SK-N-SH (cell line): ENCODE measurements around the gene PLD1. TPM values are rescaled to one million over a fixed set of nuclear protein-coding genes. Genes with fewer than 3 reads are reported as not detected.

Source experiments
- CHD2 ChIP-seq: fragments of 150-350 bp; IDR thresholded peaks from 2 replicates; pipeline ENCODE4 v1.6.1; 2018; ENCODE audit warnings: low read length; ENCODE audit not compliant: partially characterized antibody
- FOSL2 ChIP-seq: IDR thresholded peaks from 2 replicates; pipeline ENCODE4 v1.4.0; 2012; ENCODE audit warnings: low read depth, mild to moderate bottlenecking, moderate library complexity, borderline replicate concordance
- FOXJ3 ChIP-seq: sonication (generic); formaldehyde crosslinking; IDR thresholded peaks from 2 replicates; pipeline ENCODE4 v1.5.1; 2020; ENCODE audit warnings: mild to moderate bottlenecking, missing genetic modification reagents
- MEF2A ChIP-seq: IDR thresholded peaks from 2 replicates; pipeline ENCODE4 v1.4.0; 2012; ENCODE audit warnings: low read depth, borderline replicate concordance
- NRF1 ChIP-seq: IDR thresholded peaks from 2 replicates; pipeline ENCODE4 v1.6.1; 2012; ENCODE audit warnings: low read depth, mild to moderate bottlenecking, low read length
- POLR2AphosphoS5 ChIP-seq: IDR thresholded peaks from 2 replicates; pipeline ENCODE4 v1.6.1; 2012; ENCODE audit warnings: low read depth, low read length
- RAD21 ChIP-seq: IDR thresholded peaks from 2 replicates; pipeline ENCODE4 v1.6.1; 2012; ENCODE audit warnings: mild to moderate bottlenecking, low read length
- RFX5 ChIP-seq: IDR thresholded peaks from 2 replicates; pipeline ENCODE4 v1.6.1; 2012; ENCODE audit warnings: mild to moderate bottlenecking, improper control_type of control experiment, low read length
- RXRA ChIP-seq: IDR thresholded peaks from 2 replicates; pipeline ENCODE4 v1.4.0; 2012; ENCODE audit warnings: low read depth, mild to moderate bottlenecking, borderline replicate concordance
- TAF1 ChIP-seq: IDR thresholded peaks from 2 replicates; pipeline ENCODE4 v1.6.1; 2012; ENCODE audit warnings: low read depth, mild to moderate bottlenecking, low read length, moderate library complexity, borderline replicate concordance
- TEAD4 ChIP-seq: IDR thresholded peaks from 2 replicates; pipeline ENCODE4 v1.4.0; 2012; ENCODE audit warnings: mild to moderate bottlenecking, borderline replicate concordance; ENCODE audit not compliant: insufficient read depth
- YY1 ChIP-seq: IDR thresholded peaks from 2 replicates; pipeline ENCODE4 v1.4.0; 2012; ENCODE audit warnings: low read depth, mild to moderate bottlenecking
- ZBTB33 ChIP-seq: IDR thresholded peaks from 2 replicates; pipeline ENCODE4 v1.4.0; 2012; ENCODE audit warnings: low read depth, borderline replicate concordance
- polyA plus RNA-seq, 3 experiments: library from polyadenylated mRNA; depleted of rRNA; stranded (reverse); fragments of >200 nt; gene quantifications; 2 replicates each; pipeline ENCODE4 v1.2.3, GENCODE V29; 2012
- TF ChIP-seq, protein P1 (sequence below): fragments of 150-350 bp; IDR thresholded peaks from 2 replicates; pipeline ENCODE4 v1.6.1; 2017; ENCODE audit warnings: antibody characterized with exemption, low read length, low read depth, borderline replicate concordance
- TF ChIP-seq, protein P2 (sequence below): IDR thresholded peaks from 2 replicates; pipeline ENCODE4 v1.6.1; 2012; ENCODE audit warnings: mild to moderate bottlenecking, low read depth, low read length, moderate library complexity
- TF ChIP-seq, protein P3 (sequence below): fragments of 200-600 bp; sonication (generic); IDR thresholded peaks from 2 replicates; pipeline ENCODE4 v1.6.1; 2017; ENCODE audit warnings: antibody characterized with exemption, mild to moderate bottlenecking, moderate library complexity

PLD1 gene
- polyA plus RNA-seq, 1 of the 3 experiments (the other 2 are of a cell fraction), result 6.2 TPM

GRCh38 chr3:171712171-171712938, 97.9 kb downstream of the PLD1 start (continued):
- TF ChIP-seq POLR2AphosphoS5 (no peak; the same call in 1 of the 2 replicates), RAD21 (no peak), MEF2A (no peak), NRF1 (no peak), CHD2 (no peak), FOXJ3 (CRISPR knock-in tag) (no peak), ZBTB33 (no peak), TAF1 (no peak), RXRA (0 out of 2 replicates have a peak, but pooled peaks have one; percentile 24), FOSL2 (peak; percentile 75; the same call in 1 of the 2 replicates), YY1 (no peak), RFX5 (no peak), TEAD4 (no peak)
- TF ChIP-seq, protein P1, sequence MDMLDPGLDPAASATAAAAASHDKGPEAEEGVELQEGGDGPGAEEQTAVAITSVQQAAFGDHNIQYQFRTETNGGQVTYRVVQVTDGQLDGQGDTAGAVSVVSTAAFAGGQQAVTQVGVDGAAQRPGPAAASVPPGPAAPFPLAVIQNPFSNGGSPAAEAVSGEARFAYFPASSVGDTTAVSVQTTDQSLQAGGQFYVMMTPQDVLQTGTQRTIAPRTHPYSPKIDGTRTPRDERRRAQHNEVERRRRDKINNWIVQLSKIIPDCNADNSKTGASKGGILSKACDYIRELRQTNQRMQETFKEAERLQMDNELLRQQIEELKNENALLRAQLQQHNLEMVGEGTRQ, result no peak
- TF ChIP-seq, protein P2, sequence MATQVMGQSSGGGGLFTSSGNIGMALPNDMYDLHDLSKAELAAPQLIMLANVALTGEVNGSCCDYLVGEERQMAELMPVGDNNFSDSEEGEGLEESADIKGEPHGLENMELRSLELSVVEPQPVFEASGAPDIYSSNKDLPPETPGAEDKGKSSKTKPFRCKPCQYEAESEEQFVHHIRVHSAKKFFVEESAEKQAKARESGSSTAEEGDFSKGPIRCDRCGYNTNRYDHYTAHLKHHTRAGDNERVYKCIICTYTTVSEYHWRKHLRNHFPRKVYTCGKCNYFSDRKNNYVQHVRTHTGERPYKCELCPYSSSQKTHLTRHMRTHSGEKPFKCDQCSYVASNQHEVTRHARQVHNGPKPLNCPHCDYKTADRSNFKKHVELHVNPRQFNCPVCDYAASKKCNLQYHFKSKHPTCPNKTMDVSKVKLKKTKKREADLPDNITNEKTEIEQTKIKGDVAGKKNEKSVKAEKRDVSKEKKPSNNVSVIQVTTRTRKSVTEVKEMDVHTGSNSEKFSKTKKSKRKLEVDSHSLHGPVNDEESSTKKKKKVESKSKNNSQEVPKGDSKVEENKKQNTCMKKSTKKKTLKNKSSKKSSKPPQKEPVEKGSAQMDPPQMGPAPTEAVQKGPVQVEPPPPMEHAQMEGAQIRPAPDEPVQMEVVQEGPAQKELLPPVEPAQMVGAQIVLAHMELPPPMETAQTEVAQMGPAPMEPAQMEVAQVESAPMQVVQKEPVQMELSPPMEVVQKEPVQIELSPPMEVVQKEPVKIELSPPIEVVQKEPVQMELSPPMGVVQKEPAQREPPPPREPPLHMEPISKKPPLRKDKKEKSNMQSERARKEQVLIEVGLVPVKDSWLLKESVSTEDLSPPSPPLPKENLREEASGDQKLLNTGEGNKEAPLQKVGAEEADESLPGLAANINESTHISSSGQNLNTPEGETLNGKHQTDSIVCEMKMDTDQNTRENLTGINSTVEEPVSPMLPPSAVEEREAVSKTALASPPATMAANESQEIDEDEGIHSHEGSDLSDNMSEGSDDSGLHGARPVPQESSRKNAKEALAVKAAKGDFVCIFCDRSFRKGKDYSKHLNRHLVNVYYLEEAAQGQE, result no peak
- TF ChIP-seq, protein P3, sequence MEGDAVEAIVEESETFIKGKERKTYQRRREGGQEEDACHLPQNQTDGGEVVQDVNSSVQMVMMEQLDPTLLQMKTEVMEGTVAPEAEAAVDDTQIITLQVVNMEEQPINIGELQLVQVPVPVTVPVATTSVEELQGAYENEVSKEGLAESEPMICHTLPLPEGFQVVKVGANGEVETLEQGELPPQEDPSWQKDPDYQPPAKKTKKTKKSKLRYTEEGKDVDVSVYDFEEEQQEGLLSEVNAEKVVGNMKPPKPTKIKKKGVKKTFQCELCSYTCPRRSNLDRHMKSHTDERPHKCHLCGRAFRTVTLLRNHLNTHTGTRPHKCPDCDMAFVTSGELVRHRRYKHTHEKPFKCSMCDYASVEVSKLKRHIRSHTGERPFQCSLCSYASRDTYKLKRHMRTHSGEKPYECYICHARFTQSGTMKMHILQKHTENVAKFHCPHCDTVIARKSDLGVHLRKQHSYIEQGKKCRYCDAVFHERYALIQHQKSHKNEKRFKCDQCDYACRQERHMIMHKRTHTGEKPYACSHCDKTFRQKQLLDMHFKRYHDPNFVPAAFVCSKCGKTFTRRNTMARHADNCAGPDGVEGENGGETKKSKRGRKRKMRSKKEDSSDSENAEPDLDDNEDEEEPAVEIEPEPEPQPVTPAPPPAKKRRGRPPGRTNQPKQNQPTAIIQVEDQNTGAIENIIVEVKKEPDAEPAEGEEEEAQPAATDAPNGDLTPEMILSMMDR, result no peak
